Bone marrow (tissue), 2 donors: Measurements from ENCODE around the gene ZNF667.

ENCODE experiments used
- DNase-seq, 2 donors: peaks; one replicate each; lab custom pipeline; 2025; lab: John Stamatoyannopoulos, UW

Gene ZNF667

GRCh38 chr19:56476651-56477428 is at the start of gene ZNF667:
Gene ZNF667, minus strand, starts transcription at chr19:56477345. Its CDS starts 14,975 bp downstream, at chr19:56462370.
- peak in 1 of 2 donors; percentile 22 for DNase-seq

- DNase-seq = no peak
Observed at GRCh38 chr19:56525214-56525860, 48.2 kb upstream of the ZNF667 start.

GRCh38 chr19:56508290-56508778 is 31.2 kb upstream of the ZNF667 start:
- DNase-seq = peak in 1 of 2 donors; percentile 14

GRCh38 chr19:56507446-56508289 is 30.5 kb upstream of the ZNF667 start, which contains the start of gene ZNF471:
Gene ZNF471, plus strand, starts transcription at chr19:56507855. Its CDS starts 3,717 bp downstream, at chr19:56511572.
- peak; percentile 78 to 96 for DNase-seq

DNA sequence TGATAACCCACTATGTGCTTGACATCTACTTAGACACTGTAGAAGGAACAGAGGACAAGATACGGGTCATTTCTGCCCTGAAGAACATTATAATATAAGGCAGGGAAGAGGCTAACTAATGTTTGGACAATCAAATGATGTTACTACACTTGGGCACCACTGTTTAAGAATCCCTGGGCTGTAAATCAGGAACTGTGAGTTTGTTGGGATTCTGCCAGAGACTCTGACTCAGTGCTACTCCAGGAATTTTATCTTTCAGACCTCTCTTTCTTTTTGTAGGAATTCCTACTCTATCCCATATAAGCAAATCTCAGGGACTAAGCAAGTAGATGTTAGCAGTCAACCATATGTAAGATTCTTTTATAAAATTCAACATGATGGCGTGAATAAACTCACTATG is 27.4 kb upstream of the ZNF667 start:
- no peak for DNase-seq

DNA sequence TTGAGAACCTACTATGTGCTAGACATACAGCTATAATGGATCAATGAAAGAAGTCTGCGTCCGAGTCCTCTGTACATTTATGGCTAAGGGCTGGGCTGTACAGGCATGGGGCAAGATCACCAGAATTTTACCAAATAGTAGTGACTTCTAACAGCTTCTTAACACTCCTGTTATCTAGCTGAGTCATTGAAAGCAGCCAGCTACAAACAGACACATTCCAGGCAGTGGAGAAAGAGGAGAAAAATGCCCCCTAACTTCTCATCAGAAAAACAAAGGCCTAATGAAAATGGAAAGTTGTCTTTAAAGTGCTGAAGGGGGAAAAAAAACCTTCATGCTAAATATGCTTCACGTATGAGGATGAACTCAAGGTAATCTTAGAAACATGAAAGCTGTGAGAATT is 14.3 kb upstream of the ZNF667 start:
- DNase-seq = no peak

- DNase-seq = peak; percentile 53 to 58
Observed at GRCh38 chr19:56477429-56478338, 539 bp upstream of the ZNF667 start.

DNA sequence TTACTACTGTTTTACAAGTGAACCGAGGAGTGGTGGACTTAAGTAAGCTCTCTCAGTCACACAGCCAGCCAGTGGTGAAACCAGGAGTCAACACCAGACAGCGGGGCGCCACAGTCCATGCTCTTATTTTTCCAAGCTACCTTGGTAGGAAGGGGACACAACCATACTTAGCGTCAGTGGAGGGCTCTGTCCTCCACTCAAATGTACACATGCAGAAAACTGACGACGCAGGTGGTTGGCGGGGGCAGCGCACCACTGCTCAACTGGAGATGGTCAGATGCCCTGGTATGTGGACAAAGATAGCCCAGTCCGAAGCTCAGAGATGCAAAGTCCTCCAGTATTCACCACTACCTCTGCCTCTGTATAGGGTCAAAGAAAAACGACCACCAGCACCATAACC is 1.1 kb downstream of the ZNF667 start:
- no peak for DNase-seq

GRCh38 chr19:56474308-56474707 is 2.8 kb downstream of the ZNF667 start:
- DNase-seq = no peak

DNA sequence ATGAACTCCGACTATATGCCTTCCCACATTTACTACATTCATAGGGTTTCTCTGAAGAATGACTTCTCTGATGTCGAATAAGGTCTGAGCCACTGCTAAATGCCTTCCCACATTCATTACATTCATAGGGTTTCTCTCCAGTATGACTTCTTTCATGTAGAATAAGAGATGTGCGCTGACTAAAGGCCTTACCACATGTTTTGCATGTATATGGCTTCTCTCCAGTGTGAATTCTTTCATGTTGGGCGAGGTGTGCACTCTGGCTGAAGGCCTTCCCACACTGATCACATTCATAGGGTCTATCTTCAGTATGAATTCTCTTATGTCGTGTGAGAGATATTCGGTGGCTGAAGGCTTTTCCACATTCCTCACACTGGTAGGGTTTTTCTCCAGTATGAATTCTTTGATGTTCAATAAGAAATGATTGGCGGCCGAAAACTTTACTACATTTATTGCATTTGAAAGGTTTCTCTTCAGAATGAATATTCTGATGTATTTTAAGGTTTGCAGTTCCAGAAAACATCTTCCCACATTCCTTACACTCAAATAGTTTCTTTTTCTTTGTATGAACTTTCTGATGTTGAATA is 35.8 kb downstream of the ZNF667 start:
- no peak for DNase-seq

GRCh38 chr19:56423985-56424353 is 53.2 kb downstream of the ZNF667 start:
- DNase-seq = no peak

DNA sequence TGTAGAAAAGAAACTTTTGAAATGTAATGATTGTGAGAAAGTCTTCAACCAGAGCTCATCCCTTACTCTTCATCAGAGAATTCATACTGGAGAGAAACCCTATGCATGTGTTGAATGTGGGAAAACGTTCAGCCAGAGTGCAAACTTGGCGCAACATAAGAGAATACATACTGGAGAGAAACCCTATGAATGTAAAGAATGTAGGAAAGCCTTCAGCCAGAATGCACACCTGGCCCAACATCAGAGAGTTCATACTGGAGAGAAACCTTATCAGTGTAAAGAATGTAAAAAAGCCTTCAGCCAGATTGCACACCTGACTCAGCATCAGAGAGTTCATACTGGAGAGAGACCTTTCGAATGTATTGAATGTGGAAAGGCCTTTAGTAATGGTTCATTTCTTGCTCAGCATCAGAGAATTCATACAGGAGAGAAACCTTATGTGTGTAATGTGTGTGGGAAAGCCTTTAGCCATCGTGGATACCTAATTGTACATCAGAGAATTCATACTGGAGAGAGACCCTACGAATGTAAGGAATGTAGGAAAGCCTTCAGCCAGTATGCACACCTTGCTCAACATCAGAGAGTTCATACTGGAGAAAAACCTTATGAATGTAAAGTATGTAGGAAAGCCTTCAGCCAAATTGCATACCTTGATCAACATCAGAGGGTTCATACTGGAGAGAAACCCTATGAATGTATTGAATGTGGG is 53.7 kb downstream of the ZNF667 start:
- DNase-seq = no peak

DNA sequence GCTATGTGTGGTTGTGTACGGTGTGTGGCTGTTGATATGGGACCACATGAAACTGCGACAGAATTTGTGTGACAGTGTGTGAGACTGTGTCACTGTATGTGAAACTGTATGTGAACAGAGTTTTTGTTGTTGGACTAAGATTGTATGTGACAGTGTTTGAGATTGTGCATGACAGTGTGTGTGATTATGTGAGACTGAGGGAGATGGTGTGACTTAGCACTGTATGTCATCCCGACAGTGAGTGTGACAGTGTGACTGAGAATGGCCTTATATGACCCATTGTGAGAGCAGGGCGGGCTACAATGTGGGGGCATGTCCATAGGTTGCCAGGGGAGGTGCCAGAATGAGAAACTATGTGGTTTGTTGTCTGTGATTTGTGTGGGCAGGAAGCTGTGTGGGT is 72.1 kb downstream of the ZNF667 start:
- DNase-seq = no peak

DNA sequence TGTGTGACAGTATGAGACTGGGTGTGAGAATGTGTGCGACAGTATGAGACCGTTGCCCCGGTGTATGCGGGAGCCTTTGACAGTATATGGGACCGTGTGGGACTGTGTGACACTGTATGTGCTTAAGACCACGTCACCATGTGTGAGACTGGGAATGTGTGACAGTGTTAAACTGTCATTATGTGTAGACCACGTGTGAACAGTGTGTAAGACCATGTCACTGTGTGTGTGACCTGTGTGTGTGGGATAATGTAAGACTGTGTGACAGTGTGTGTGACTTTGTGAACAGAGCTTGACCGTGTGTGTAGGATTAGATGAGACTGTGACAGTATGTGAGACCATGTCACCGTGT is 72.5 kb downstream of the ZNF667 start:
- no peak for DNase-seq

GRCh38 chr19:56403764-56404704 is 73.1 kb downstream of the ZNF667 start, which contains the start of gene ZNF583:
Gene ZNF583, plus strand, starts transcription at chr19:56404332. Its CDS starts 2,783 bp downstream, at chr19:56407115.
- peak; percentile 89 to 92 for DNase-seq

DNA sequence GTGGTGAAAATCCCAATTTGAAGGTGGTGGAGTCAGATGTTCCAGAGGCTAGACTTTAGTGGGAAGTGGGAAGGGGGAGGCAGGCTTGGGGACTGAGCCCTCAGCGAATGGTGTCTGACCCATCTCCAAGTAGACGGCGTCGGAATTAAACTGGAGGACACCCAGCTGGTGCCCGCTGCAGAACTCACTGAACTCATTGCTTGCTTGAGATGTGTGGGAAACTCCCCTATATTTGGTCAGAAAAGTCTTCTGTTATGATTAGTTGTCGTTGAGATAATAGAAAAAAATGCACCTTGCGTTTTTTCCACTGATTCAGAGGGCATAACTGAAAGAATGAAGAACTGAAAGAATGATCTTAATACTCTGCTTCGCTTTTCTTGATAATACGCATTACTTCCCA is 73.9 kb downstream of the ZNF667 start:
- no peak for DNase-seq

DNA sequence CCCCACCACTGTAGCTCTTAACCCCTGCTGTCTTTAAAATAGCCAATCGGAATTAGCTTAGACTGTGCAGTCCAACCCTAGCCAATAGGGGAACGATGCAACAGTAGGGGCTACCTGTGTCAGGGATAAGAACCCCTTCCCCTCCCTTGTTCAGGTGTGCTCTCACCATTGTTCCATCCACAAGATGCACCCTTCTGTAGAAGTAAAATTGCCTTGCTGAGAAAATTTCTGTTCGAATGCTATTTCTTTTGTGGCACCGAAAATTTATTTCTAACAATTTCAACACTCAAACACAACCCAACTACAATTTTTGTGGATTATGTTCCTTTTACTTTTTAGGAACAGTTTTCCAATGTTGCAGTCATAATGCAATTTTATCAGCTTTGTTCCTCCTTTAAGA is 76.7 kb downstream of the ZNF667 start:
- DNase-seq = no peak

DNA sequence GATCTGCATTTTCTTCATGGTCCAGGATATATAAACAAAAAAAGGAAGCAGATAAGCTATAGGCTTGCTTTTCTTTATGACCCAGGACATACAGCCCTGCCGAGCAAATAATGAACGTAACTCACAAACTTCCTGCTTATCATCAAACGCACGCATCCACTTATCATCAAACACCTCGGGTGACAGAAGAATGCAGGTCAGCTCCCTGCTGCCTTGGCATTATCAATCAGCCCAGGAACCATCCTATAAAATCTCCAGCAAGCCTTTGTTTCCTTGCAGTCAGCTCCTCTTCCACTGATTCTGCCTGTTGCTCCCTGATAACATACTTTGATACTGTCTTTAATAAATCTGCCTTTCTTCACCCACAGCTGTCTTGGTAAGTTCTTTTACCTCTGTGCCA is 78.3 kb downstream of the ZNF667 start:
- no peak for DNase-seq
